CD14-positive monocyte (primary cell): Measurements from ENCODE around the gene P3H2. TPM values are rescaled to one million over a fixed set of nuclear protein-coding genes. Genes with fewer than 3 reads are reported as not detected.
A peak's percentile ranks its signal among the peaks of the same experiment; 100 is the strongest.

Experiments
- DNase-seq, 3 donors: peaks; one replicate each; pipeline ENCODE4 v3.0.0-alpha.2; 2011 to 2022
- H2AFZ ChIP-seq: 2 replicates; pipeline ENCODE4 v1.6.0; 2012; ENCODE audit warnings: mild to moderate bottlenecking, low read depth, low read length, inconsistent platforms; ENCODE audit not compliant: insufficient read depth, poor library complexity, severe bottlenecking
- H3K27ac ChIP-seq, 2 donors: 1 replicate in 1 of 2; 2 replicates in 1 of 2; pipeline ENCODE4 v1.5.1; 2012 to 2013; ENCODE audit warnings: low read length in 2 of 2, control low read depth in 1 of 2, inconsistent platforms in 1 of 2, low read depth in 1 of 2, mild to moderate bottlenecking in 1 of 2
- H3K27me3 ChIP-seq, 2 donors: one replicate each; pipeline versions ENCODE4 v1.6.0 to v1.6.1; 2011 to 2013; ENCODE audit warnings: low read length in 2 of 2; ENCODE audit not compliant: control insufficient read depth in 2 of 2, insufficient read depth in 2 of 2
- H3K36me3 ChIP-seq, 2 donors: replicated peaks in 1 of 2; 1 replicate in 1 of 2; 2 replicates in 1 of 2; pipeline versions ENCODE4 v1.5.1 to v1.6.1; 2012 to 2013; ENCODE audit warnings: low read length in 2 of 2, control low read depth in 1 of 2, inconsistent platforms in 1 of 2, mild to moderate bottlenecking in 1 of 2; ENCODE audit not compliant: insufficient read depth in 2 of 2, control insufficient read depth in 1 of 2
- H3K4me1 ChIP-seq, 2 donors: 1 replicate in 1 of 2; 2 replicates in 1 of 2; pipeline versions ENCODE4 v1.5.1 to v1.6.1; 2012 to 2013; ENCODE audit warnings: low read length in 2 of 2, control low read depth in 1 of 2, inconsistent platforms in 1 of 2, mild to moderate bottlenecking in 1 of 2, moderate library complexity in 1 of 2; ENCODE audit not compliant: insufficient read depth in 2 of 2, control insufficient read depth in 1 of 2
- H3K4me2 ChIP-seq: replicated peaks from 2 replicates; pipeline ENCODE3; 2012; ENCODE audit warnings: low read length, moderate library complexity, mild to moderate bottlenecking; ENCODE audit not compliant: poor library complexity, severe bottlenecking; ENCODE audit errors: extremely low read depth
- H3K4me3 ChIP-seq, 3 experiments: fragments of 200-600 bp in 1 of 3; sonication (generic) in 1 of 3; replicated peaks in 1 of 3; 1 replicate in 2 of 3; 2 replicates in 1 of 3; pipeline ENCODE4 v1.5.1; 2011 to 2013; ENCODE audit warnings: low read length in 3 of 3, mild to moderate bottlenecking in 3 of 3, control low read depth in 2 of 3, low read depth in 2 of 3, inconsistent platforms in 1 of 3, moderate library complexity in 1 of 3
- H3K79me2 ChIP-seq: 2 replicates; pipeline ENCODE4 v1.6.0; 2012; ENCODE audit warnings: mild to moderate bottlenecking, control low read depth, inconsistent platforms, low read length, moderate library complexity; ENCODE audit not compliant: insufficient read depth
- H3K9ac ChIP-seq: 2 replicates; pipeline ENCODE4 v1.6.0; 2017; ENCODE audit warnings: low read length, mild to moderate bottlenecking; ENCODE audit not compliant: insufficient read depth, poor library complexity, severe bottlenecking
- H3K9me3 ChIP-seq, 2 donors: replicated peaks in 1 of 2; 1 replicate in 1 of 2; 2 replicates in 1 of 2; pipeline versions ENCODE4 v1.5.1 to v1.6.1; 2012 to 2013; ENCODE audit warnings: low read length in 2 of 2, control low read depth in 1 of 2; ENCODE audit not compliant: control insufficient read depth in 1 of 2, insufficient read depth in 1 of 2
- H4K20me1 ChIP-seq: 2 replicates; pipeline ENCODE4 v1.6.0; 2012; ENCODE audit warnings: mild to moderate bottlenecking, low read length, control low read depth, moderate library complexity; ENCODE audit not compliant: insufficient read depth
- H3K27ac Mint-ChIP-seq, 7 donors: one replicate each; pipeline ENCODE4 v1.8.0; 2020; ENCODE audit warnings: mild to moderate bottlenecking in 7 of 7, mixed read lengths in 7 of 7, moderate library complexity in 6 of 7, inconsistent platforms in 2 of 7
- H3K27me3 Mint-ChIP-seq, 3 donors: one replicate each; pipeline ENCODE4 v1.8.0; 2021 to 2022; ENCODE audit warnings: low read depth in 3 of 3, mild to moderate bottlenecking in 3 of 3, mixed read lengths in 3 of 3, moderate library complexity in 3 of 3, inconsistent platforms in 1 of 3
- H3K36me3 Mint-ChIP-seq, 2 donors: one replicate each; pipeline ENCODE4 v1.8.0; 2020; ENCODE audit warnings: mixed read lengths in 2 of 2, inconsistent platforms in 1 of 2, mild to moderate bottlenecking in 1 of 2
- H3K4me1 Mint-ChIP-seq: one replicate; pipeline ENCODE4 v1.8.0; 2020; ENCODE audit warnings: mild to moderate bottlenecking, mixed read lengths
- H3K4me3 Mint-ChIP-seq, 2 donors: one replicate each; pipeline ENCODE4 v1.8.0; 2020; ENCODE audit warnings: mild to moderate bottlenecking in 2 of 2, mixed read lengths in 2 of 2, moderate library complexity in 1 of 2
- H3K9me3 Mint-ChIP-seq, 7 donors: one replicate each; pipeline ENCODE4 v1.8.0; 2020 to 2022; ENCODE audit warnings: mixed read lengths in 7 of 7, mild to moderate bottlenecking in 6 of 7, moderate library complexity in 6 of 7, inconsistent platforms in 2 of 7
- CTCF ChIP-seq: fragments of 200-600 bp; IDR thresholded peaks from one replicate; pipeline ENCODE4 v1.8.0; 2022; ENCODE audit warnings: antibody characterized with exemption, mild to moderate bottlenecking
- WGBS: methylation state at CpG from one replicate; pipeline ENCODE4 v1.1.5; 2013; ENCODE audit warnings: missing lambda C conversion rate; ENCODE audit not compliant: insufficient coverage; 5-methylcytosine and 5-hydroxymethylcytosine counted together
- intact Hi-C, 2 donors: fragments of 100-400 bp; cut with micrococcal nuclease; formaldehyde crosslinking; loops; one replicate each; pipeline versions ENCODE4 v1.15.0 to v1.15.1; 2023
- polyA plus RNA-seq, 3 donors: library from polyadenylated mRNA; depleted of rRNA in 1 of 3; unstranded in 2 of 3; stranded (reverse) in 1 of 3; fragments of 300-500 nt in 2 of 3; fragments of >200 nt in 1 of 3; fragmentation: Illumina TruSeq in 2 of 3; gene quantifications; 1 replicate in 2 of 3; 2 replicates in 1 of 3; pipeline ENCODE4 v1.2.3, GENCODE V29; 2012 to 2021

P3H2 gene
- polyA plus RNA-seq, 3 donors = 0.25 to 0.31 (median 0.27) TPM

GRCh38 chr3:190124067-190124466 lies 3.4 kb upstream of the P3H2 start:
- no peak for TF ChIP-seq CTCF
- no peaks in the 10 kb centered on the region for H3K79me2 ChIP-seq
- no peaks in the 10 kb centered on the region for H3K36me3 ChIP-seq
- Mint-ChIP-seq H3K4me1 (peaks cover 15% of the 10 kb centered on the region), H3K27ac (no peak overlapping the region), H3K36me3 (peaks cover 0 to 3% of the 10 kb centered on the region in 2 donors), H3K9me3 (peaks cover 0 to 5% (median 2%) of the 10 kb centered on the region in 7 donors), H3K4me3 (no peak overlapping the region), H3K27me3 (peaks cover 36 to 44% (median 40%) of the 10 kb centered on the region in 3 donors)
- no peak overlapping the region for H2AFZ ChIP-seq
- H3K4me1 ChIP-seq = peaks cover 20 to 21% of the 10 kb centered on the region in 2 donors
- no peaks in the 10 kb centered on the region for H3K9me3 ChIP-seq
- intact Hi-C loops = no loop called here
- H3K27ac ChIP-seq = no peak overlapping the region
- DNase-seq = no peak
- H3K4me3 ChIP-seq = no peak overlapping the region
- H4K20me1 ChIP-seq = no peaks in the 10 kb centered on the region
- no peak overlapping the region for H3K4me2 ChIP-seq
- WGBS = 92% methylated on average over 2 of the region's 3 CpGs
- H3K9ac ChIP-seq = no peak overlapping the region
- H3K27me3 ChIP-seq = peaks cover 20 to 43% of the 10 kb centered on the region in 2 donors

- H3K79me2 ChIP-seq = no peaks in the 10 kb centered on the region
- Mint-ChIP-seq H3K27me3 (peaks cover 38 to 56% (median 44%) of the 10 kb centered on the region in 3 donors), H3K4me3 (peak overlapping the region in 1 of 2 donors; percentile 72)
Observed at GRCh38 chr3:190122198-190122771, 1.6 kb upstream of the P3H2 start.

More at GRCh38 chr3:190122198-190122771, 1.6 kb upstream of the P3H2 start:
- no peaks in the 10 kb centered on the region for H3K9me3 ChIP-seq
- peaks cover 0 to 3% of the 10 kb centered on the region in 2 donors for H3K36me3 Mint-ChIP-seq
- peaks cover 20 to 21% of the 10 kb centered on the region in 2 donors for H3K4me1 ChIP-seq
- peaks cover 20 to 43% of the 10 kb centered on the region in 2 donors for H3K27me3 ChIP-seq
- WGBS = 76% methylated on average over 6 of the region's 8 CpGs
- H3K4me2 ChIP-seq = no peak overlapping the region
- H3K4me3 ChIP-seq = no peak overlapping the region
- no peaks in the 10 kb centered on the region for H3K36me3 ChIP-seq
- peaks cover 15% of the 10 kb centered on the region for H3K4me1 Mint-ChIP-seq
- no peak overlapping the region for H2AFZ ChIP-seq
- no peak for DNase-seq
- H3K9me3 Mint-ChIP-seq = peaks cover 0 to 5% (median 2%) of the 10 kb centered on the region in 7 donors
- no peak for TF ChIP-seq CTCF
- no peak overlapping the region for H3K9ac ChIP-seq
- H4K20me1 ChIP-seq = no peaks in the 10 kb centered on the region
- no peak overlapping the region for H3K27ac ChIP-seq
- no peak overlapping the region for H3K27ac Mint-ChIP-seq
- intact Hi-C loops = no loop called here
